Measurements from ENCODE around the gene SCML1. TPM values are rescaled to one million over a fixed set of nuclear protein-coding genes. Genes with fewer than 3 reads are reported as not detected.

SCML1 gene
- total RNA-seq, 2 experiments from 2014 or later, result not detected

DNA sequence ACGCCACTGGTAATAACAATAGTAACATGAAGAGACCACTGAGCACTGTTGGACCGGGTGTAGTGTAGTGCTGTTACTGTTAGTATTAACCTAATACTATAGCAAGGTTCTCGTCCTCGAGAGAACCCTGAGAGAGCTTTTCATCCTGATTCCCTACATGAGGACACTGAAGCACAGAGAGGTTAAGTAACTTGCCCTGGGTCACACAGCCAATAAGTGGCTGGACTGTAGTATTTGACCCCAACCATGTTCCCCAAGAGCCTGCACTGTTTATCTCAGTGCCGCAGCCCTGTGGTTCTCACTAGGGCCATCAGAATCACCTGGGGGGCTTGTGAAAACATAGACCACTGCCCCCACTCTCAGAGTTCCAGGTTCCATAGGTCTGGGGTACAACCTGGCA is 10.4 kb downstream of the SCML1 start:
- TF ChIP-seq, protein P1, sequence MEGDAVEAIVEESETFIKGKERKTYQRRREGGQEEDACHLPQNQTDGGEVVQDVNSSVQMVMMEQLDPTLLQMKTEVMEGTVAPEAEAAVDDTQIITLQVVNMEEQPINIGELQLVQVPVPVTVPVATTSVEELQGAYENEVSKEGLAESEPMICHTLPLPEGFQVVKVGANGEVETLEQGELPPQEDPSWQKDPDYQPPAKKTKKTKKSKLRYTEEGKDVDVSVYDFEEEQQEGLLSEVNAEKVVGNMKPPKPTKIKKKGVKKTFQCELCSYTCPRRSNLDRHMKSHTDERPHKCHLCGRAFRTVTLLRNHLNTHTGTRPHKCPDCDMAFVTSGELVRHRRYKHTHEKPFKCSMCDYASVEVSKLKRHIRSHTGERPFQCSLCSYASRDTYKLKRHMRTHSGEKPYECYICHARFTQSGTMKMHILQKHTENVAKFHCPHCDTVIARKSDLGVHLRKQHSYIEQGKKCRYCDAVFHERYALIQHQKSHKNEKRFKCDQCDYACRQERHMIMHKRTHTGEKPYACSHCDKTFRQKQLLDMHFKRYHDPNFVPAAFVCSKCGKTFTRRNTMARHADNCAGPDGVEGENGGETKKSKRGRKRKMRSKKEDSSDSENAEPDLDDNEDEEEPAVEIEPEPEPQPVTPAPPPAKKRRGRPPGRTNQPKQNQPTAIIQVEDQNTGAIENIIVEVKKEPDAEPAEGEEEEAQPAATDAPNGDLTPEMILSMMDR (conservative IDR thresholded peaks at IDR 0.05; ENCODE audit: low read length), result no peak
- no peak for TF ChIP-seq EZH2phosphoT487 (IDR thresholded peaks at IDR 0.05; ENCODE audit: borderline replicate concordance, low read depth, low read length)
- Histone ChIP-seq H2AFZ (ENCODE audit: low read length) (no peak overlapping the region), H4K20me1 (ENCODE audit: insufficient read depth, low read length) (no peaks in the 10 kb centered on the region), H3K4me1 (ENCODE audit: insufficient read depth, low read length, poor library complexity, severe bottlenecking) (no peaks in the 10 kb centered on the region), H3K27ac (ENCODE audit: low read depth, low read length, poor library complexity, severe bottlenecking) (no peak overlapping the region), H3K4me2 (ENCODE audit: low read length) (no peak overlapping the region), H3K79me2 (ENCODE audit: insufficient read depth, low read depth, low read length) (no peaks in the 10 kb centered on the region), H3K36me3 (ENCODE audit: insufficient read depth, low read length) (no peaks in the 10 kb centered on the region), H3K9me2 (ENCODE audit: insufficient read depth, low read length) (no peaks in the 10 kb centered on the region), H3K9me3 (ENCODE audit: low read length) (no peaks in the 10 kb centered on the region), H3K4me3 (ENCODE audit: low read depth, low read length, poor library complexity, severe bottlenecking) (no peak overlapping the region)
- DNase-seq (ENCODE audit: low spot score), result no peak
- BruUV-seq (replicated peaks), result no TSS peak
- ChIA-PET CTCF (ENCODE audit: unreplicated experiment) (no interaction called here), POLR2A (no interaction called here)
- intact Hi-C loops (cut with micrococcal nuclease; ENCODE audit: unreplicated experiment), result no loop called here

- H3K9me3 ChIP-seq (ENCODE audit: low read length), result no peaks in the 10 kb centered on the region
- intact Hi-C loops (cut with micrococcal nuclease; ENCODE audit: unreplicated experiment), result no loop called here
- no peak for DNase-seq (ENCODE audit: low spot score)
- CTCF ChIA-PET (ENCODE audit: unreplicated experiment), result no interaction called here
- H3K4me3 ChIP-seq (ENCODE audit: low read depth, low read length, poor library complexity, severe bottlenecking), result no peak overlapping the region
- H3K4me2 ChIP-seq (ENCODE audit: low read length), result no peak overlapping the region
- no peaks in the 10 kb centered on the region for H3K9me2 ChIP-seq (ENCODE audit: insufficient read depth, low read length)
- no peak overlapping the region for H2AFZ ChIP-seq (ENCODE audit: low read length)
- no peaks in the 10 kb centered on the region for H4K20me1 ChIP-seq (ENCODE audit: insufficient read depth, low read length)
- H3K27ac ChIP-seq (ENCODE audit: low read depth, low read length, poor library complexity, severe bottlenecking), result no peak overlapping the region
- no peaks in the 10 kb centered on the region for H3K4me1 ChIP-seq (ENCODE audit: insufficient read depth, low read length, poor library complexity, severe bottlenecking)
- POLR2A ChIA-PET, result no interaction called here
- TF ChIP-seq, protein P1 (conservative IDR thresholded peaks at IDR 0.05; ENCODE audit: low read length), result no peak
- TF ChIP-seq EZH2phosphoT487 (IDR thresholded peaks at IDR 0.05; ENCODE audit: borderline replicate concordance, low read depth, low read length), result no peak
- no peaks in the 10 kb centered on the region for H3K36me3 ChIP-seq (ENCODE audit: insufficient read depth, low read length)
- H3K79me2 ChIP-seq (ENCODE audit: insufficient read depth, low read depth, low read length), result no peaks in the 10 kb centered on the region
- no TSS peak for BruUV-seq (replicated peaks)
Measured at GRCh38 chrX:17748684-17749083, 11.4 kb downstream of the SCML1 start.

GRCh38 chrX:17750436-17750835 is 13.1 kb downstream of the SCML1 start:
- Histone ChIP-seq H4K20me1 (ENCODE audit: insufficient read depth, low read length) (no peaks in the 10 kb centered on the region), H3K27ac (ENCODE audit: low read depth, low read length, poor library complexity, severe bottlenecking) (no peak overlapping the region), H3K79me2 (ENCODE audit: insufficient read depth, low read depth, low read length) (no peaks in the 10 kb centered on the region), H3K4me2 (ENCODE audit: low read length) (no peak overlapping the region), H3K4me1 (ENCODE audit: insufficient read depth, low read length, poor library complexity, severe bottlenecking) (no peaks in the 10 kb centered on the region), H2AFZ (ENCODE audit: low read length) (no peak overlapping the region), H3K9me2 (ENCODE audit: insufficient read depth, low read length) (no peaks in the 10 kb centered on the region), H3K36me3 (ENCODE audit: insufficient read depth, low read length) (no peaks in the 10 kb centered on the region), H3K4me3 (ENCODE audit: low read depth, low read length, poor library complexity, severe bottlenecking) (no peak overlapping the region), H3K9me3 (ENCODE audit: low read length) (no peaks in the 10 kb centered on the region)
- no peak for DNase-seq (ENCODE audit: low spot score)
- CTCF ChIA-PET (ENCODE audit: unreplicated experiment), result no interaction called here
- POLR2A ChIA-PET, result no interaction called here
- BruUV-seq (replicated peaks), result no TSS peak
- intact Hi-C loops (cut with micrococcal nuclease; ENCODE audit: unreplicated experiment), result no loop called here
- TF ChIP-seq, protein P1 (conservative IDR thresholded peaks at IDR 0.05; ENCODE audit: low read length), result no peak

Data from OCI-LY7 (cell line).